GM18517 (cell line): Measurements from ENCODE around the gene OAF.
"Not testable (repeated sequence)": the region's sequence is repeated elsewhere in the genome, so short reads cannot be mapped to it uniquely, and the experiment has no call there.

ENCODE experiments used
- ATAC-seq: cut with Tn5 transposase; IDR thresholded peaks from one replicate; pipeline ENCODE4 v1.9.1; 2021; ENCODE audit warnings: mild to moderate bottlenecking, moderate library complexity; ENCODE audit not compliant: unreplicated experiment

OAF gene

GRCh38 chr11:120260616-120261015, 49.8 kb downstream of the OAF start:
- no peak for ATAC-seq

DNA sequence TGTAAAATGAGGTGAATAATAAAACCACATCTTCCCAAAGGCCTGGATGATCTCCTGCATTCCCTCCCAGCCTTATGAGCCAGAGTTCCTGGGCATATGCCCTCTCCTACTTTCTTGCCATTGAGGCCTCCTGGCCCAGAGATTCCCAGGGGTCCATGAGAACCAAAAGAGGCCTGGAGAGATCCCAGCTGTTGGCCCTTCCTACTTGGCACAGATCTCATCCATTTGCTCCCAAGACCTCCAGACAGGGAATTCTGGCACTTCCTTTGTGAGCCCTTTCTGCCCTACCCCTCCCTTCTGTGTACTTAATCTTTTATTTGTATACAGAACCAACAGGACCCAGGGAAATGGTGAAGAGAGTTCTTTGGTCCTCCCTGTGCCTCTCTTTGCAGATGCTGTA, 50.5 kb downstream of the OAF start:
- ATAC-seq: no peak

GRCh38 chr11:120261931-120262330, 51.1 kb downstream of the OAF start:
- ATAC-seq: no peak

- ATAC-seq: no peak
Observed at GRCh38 chr11:120267319-120267718, 56.5 kb downstream of the OAF start.

DNA sequence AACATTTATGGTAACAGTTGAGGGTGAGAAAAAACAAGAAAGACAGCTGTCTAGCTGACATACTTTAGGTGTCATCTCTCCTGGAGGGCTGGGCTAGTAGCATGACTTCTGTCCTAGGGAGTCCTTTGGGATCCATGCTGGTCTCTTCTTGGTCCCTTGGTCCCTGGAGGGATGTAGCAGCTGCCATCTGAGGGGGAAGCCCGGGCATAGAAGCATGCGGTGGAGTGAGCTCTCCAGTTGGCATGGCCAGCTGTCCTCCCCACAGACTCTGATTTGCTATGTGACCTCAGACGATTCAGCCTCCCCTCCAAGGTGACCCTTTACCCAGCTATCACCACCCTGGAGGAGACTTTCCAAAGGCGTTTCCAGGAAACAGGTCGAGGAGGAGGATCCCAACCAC, 57.9 kb downstream of the OAF start:
- ATAC-seq: no peak

- no peak for ATAC-seq
Observed at GRCh38 chr11:120270386-120270785, 59.6 kb downstream of the OAF start.

DNA sequence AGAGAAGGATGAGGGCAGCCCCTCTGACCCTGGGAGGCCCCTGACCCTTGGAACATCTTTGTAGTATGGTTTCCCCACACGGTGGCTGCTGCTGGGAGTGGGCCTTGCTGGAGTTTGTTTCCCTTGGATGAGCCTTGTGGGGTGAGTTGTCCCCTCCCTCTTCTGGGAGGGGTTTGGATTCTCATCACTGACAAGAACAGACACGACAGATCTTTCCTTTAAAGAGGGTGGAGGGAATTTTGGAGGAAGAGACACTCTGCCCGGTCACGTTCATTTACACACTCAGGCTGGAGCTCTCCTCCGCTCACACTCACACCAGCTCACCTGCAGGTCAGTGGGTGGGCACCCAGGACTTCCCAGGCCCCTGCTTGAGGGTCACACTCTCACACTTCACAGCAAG, 60.8 kb downstream of the OAF start:
- no peak for ATAC-seq

GRCh38 chr11:120272303-120272702, 61.5 kb downstream of the OAF start:
- no peak for ATAC-seq

DNA sequence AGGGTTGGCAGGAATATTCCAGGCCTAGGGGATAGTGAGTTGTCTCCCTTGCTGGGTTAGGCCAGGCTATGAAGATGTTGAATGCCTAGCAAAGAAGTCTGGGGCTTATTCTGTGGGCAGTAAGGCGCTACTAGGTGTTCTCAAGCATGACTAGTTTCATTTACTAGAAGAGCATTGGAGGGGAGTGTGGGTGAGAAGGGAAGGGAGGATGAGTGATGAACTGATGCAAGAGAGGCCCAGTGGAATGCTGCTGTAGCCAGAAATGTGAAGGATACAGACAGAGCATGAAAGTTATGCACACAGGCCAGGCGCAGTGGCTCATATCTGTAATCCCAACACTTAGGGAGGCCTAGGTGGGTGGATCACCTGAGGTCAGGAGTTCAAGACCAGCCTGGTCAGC, 62.6 kb downstream of the OAF start:
- no peak for ATAC-seq

GRCh38 chr11:120273956-120274355, 63.1 kb downstream of the OAF start:
- ATAC-seq: not testable (repeated sequence)

DNA sequence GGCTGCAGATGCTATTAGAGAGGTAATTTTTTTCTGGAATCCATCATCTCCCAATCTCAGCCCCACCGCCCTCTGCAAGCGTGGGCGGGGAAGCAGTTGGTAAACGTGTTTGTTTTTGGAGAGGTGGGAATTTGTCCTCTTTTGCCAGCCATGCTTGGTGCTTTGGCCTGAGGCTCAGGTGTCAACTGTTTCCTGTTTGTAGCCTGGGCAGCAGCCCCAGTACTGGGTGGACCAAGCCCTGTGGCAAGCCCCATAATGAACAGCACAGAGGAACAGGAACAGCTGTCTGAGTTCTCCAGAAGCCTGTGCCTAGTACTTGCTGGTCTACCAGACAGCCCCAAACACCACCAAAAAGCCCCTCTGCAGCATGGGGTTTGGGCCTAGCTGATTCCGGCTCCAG, 68.7 kb downstream of the OAF start:
- no peak for ATAC-seq
